KMS-11 (cell line): ENCODE results near the gene RPS10.
A peak's percentile ranks its signal among the peaks of the same experiment; 100 is the strongest.

Experiments used
- H2AFZ ChIP-seq: fragments of 200-600 bp; sonication (generic); 2 replicates; pipeline ENCODE4 v1.6.1; 2016; ENCODE audit warnings: antibody characterized with exemption, mixed run types, low read depth
- H3K27ac ChIP-seq: fragments of 200-600 bp; sonication (generic); 2 replicates; pipeline ENCODE4 v1.6.1; 2016; ENCODE audit warnings: mild to moderate bottlenecking, mixed run types
- H3K27me3 ChIP-seq: fragments of 200-600 bp; sonication (generic); 2 replicates; pipeline ENCODE4 v1.6.1; 2017; ENCODE audit warnings: mild to moderate bottlenecking, low read depth, mixed run types, moderate library complexity; ENCODE audit not compliant: insufficient read depth
- H3K36me3 ChIP-seq: fragments of 200-600 bp; sonication (generic); 2 replicates; pipeline ENCODE4 v1.6.1; 2017; ENCODE audit warnings: mild to moderate bottlenecking, mixed run types; ENCODE audit not compliant: insufficient read depth
- H3K4me1 ChIP-seq: fragments of 200-600 bp; sonication (generic); 2 replicates; pipeline ENCODE4 v1.6.1; 2016; ENCODE audit warnings: mild to moderate bottlenecking, low read depth, mixed run types; ENCODE audit not compliant: poor library complexity, severe bottlenecking
- H3K4me2 ChIP-seq: fragments of 200-600 bp; sonication (generic); 2 replicates; pipeline ENCODE4 v1.7.0; 2016; ENCODE audit warnings: mild to moderate bottlenecking, mixed run types
- H3K4me3 ChIP-seq: fragments of 200-600 bp; sonication (generic); IDR thresholded peaks from 2 replicates; pipeline ENCODE4 v1.6.1; 2017; ENCODE audit warnings: low read depth, low read length, mixed read lengths; ENCODE audit not compliant: insufficient read depth
- H3K79me2 ChIP-seq: fragments of 200-600 bp; sonication (generic); 2 replicates; pipeline ENCODE4 v1.6.1; 2016; ENCODE audit warnings: low read depth, mixed run types; ENCODE audit not compliant: insufficient read depth
- H3K9ac ChIP-seq: fragments of 200-600 bp; sonication (generic); 2 replicates; pipeline ENCODE4 v1.6.1; 2016; ENCODE audit warnings: mild to moderate bottlenecking, mixed run types
- H4K20me1 ChIP-seq: fragments of 200-600 bp; sonication (generic); 2 replicates; pipeline ENCODE4 v1.6.1; 2016; ENCODE audit warnings: mild to moderate bottlenecking, mixed run types; ENCODE audit not compliant: insufficient read depth
- TF ChIP-seq, protein P1 (sequence below): fragments of 200-600 bp; sonication (generic); conservative IDR thresholded peaks from 2 replicates; pipeline ENCODE4 v1.6.1; 2017; ENCODE audit warnings: low read depth, mild to moderate bottlenecking, antibody characterized with exemption, low read length, moderate library complexity, mixed read lengths

The RPS10 gene

DNA sequence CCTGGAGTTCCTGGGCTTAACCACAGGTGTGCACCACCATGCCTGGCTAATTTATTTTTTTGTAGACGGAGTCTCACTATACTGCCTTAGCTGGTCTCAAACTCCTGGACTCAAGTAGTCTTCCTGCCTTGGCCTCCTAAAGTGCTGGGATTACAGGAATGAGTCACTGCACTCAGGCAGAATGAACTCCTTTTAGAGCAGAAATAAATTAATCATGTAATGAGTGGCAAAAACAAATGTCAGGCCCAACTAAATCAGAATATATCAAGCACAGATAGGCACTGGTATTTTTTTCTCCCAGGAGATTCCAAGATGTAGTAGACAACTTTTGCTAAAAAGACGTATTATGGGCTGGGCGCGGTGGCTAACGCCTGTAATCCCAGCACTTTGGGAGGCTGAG, 2.6 kb downstream of the RPS10 start:
- H3K36me3 ChIP-seq: peaks cover 34% of the 10 kb centered on the region; the same call in 1 of the 2 replicates
- H3K4me2 ChIP-seq: peak overlapping the region; percentile 89; the same call in 1 of the 2 replicates
- peaks cover 38% of the 10 kb centered on the region for H3K4me1 ChIP-seq
- no peak overlapping the region; the same call in 1 of the 2 replicates for H3K9ac ChIP-seq
- H3K79me2 ChIP-seq: peaks cover 57% of the 10 kb centered on the region
- peak overlapping the region; percentile 30; the same call in 1 of the 2 replicates for H3K27ac ChIP-seq
- TF ChIP-seq, protein P1, sequence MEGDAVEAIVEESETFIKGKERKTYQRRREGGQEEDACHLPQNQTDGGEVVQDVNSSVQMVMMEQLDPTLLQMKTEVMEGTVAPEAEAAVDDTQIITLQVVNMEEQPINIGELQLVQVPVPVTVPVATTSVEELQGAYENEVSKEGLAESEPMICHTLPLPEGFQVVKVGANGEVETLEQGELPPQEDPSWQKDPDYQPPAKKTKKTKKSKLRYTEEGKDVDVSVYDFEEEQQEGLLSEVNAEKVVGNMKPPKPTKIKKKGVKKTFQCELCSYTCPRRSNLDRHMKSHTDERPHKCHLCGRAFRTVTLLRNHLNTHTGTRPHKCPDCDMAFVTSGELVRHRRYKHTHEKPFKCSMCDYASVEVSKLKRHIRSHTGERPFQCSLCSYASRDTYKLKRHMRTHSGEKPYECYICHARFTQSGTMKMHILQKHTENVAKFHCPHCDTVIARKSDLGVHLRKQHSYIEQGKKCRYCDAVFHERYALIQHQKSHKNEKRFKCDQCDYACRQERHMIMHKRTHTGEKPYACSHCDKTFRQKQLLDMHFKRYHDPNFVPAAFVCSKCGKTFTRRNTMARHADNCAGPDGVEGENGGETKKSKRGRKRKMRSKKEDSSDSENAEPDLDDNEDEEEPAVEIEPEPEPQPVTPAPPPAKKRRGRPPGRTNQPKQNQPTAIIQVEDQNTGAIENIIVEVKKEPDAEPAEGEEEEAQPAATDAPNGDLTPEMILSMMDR: no peak
- no peaks in the 10 kb centered on the region for H3K27me3 ChIP-seq
- no peak overlapping the region for H3K4me3 ChIP-seq
- H2AFZ ChIP-seq: no peak overlapping the region
- H4K20me1 ChIP-seq: no peaks in the 10 kb centered on the region

DNA sequence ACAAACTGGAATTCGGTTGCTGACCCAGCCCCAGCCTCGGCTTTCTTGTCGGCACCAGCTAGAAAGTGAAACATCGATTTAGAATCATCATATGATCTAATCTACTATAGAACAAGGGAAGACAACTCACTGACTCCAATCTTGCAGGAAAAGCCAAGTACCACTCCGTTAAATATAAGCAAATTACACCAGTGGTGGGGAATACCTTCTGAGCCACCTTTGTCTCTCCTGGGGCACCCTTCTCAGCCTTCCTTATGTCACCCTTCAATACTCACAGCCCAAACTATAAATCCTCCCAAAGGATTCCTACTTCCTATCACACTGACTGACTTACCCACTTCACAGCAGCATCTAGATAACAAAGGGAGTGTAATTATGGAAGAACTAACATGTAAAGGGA, 7.5 kb downstream of the RPS10 start:
- H3K9ac ChIP-seq: no peak overlapping the region
- H2AFZ ChIP-seq: no peak overlapping the region
- H3K27ac ChIP-seq: no peak overlapping the region
- H3K4me2 ChIP-seq: no peak overlapping the region
- peaks cover 39% of the 10 kb centered on the region; the same call in 1 of the 2 replicates for H3K36me3 ChIP-seq
- no peaks in the 10 kb centered on the region; the same call in 1 of the 2 replicates for H4K20me1 ChIP-seq
- H3K4me3 ChIP-seq: no peak overlapping the region
- H3K27me3 ChIP-seq: no peaks in the 10 kb centered on the region
- TF ChIP-seq, protein P1: no peak
- H3K4me1 ChIP-seq: peaks cover 24% of the 10 kb centered on the region
- H3K79me2 ChIP-seq: peaks cover 32% of the 10 kb centered on the region

DNA sequence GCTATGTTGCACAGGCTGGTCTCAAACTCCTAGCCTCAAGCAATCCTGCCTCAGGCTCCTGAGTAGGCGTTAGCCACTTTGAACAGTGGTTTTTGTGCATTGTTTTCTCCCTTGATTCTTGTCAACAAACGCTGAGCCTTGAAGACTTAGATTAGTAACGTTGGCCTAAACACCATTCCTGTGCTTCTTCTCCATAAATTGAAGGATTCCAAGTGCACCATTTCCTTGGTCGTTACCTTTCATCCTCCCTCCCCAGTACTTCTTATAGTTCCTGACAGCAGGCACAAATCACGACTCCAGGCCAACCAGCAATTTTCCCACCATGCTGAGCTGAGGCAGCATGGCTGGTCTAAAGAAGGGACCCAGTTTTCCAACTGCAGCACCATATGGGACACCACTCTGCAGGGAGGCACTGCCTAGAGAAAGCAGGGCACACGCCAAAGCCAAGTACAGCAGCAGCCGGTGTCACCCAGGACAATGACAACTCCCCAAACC, 8.9 kb downstream of the RPS10 start:
- H2AFZ ChIP-seq: no peak overlapping the region
- TF ChIP-seq, protein P1: no peak
- no peak overlapping the region for H3K4me3 ChIP-seq
- H3K9ac ChIP-seq: no peak overlapping the region
- H4K20me1 ChIP-seq: no peaks in the 10 kb centered on the region; the same call in 1 of the 2 replicates
- no peak overlapping the region for H3K27ac ChIP-seq
- H3K79me2 ChIP-seq: peaks cover 18% of the 10 kb centered on the region; the same call in 1 of the 2 replicates
- H3K27me3 ChIP-seq: no peaks in the 10 kb centered on the region
- peaks cover 10% of the 10 kb centered on the region for H3K4me1 ChIP-seq
- H3K36me3 ChIP-seq: peaks cover 28% of the 10 kb centered on the region; the same call in 1 of the 2 replicates
- no peak overlapping the region for H3K4me2 ChIP-seq

DNA sequence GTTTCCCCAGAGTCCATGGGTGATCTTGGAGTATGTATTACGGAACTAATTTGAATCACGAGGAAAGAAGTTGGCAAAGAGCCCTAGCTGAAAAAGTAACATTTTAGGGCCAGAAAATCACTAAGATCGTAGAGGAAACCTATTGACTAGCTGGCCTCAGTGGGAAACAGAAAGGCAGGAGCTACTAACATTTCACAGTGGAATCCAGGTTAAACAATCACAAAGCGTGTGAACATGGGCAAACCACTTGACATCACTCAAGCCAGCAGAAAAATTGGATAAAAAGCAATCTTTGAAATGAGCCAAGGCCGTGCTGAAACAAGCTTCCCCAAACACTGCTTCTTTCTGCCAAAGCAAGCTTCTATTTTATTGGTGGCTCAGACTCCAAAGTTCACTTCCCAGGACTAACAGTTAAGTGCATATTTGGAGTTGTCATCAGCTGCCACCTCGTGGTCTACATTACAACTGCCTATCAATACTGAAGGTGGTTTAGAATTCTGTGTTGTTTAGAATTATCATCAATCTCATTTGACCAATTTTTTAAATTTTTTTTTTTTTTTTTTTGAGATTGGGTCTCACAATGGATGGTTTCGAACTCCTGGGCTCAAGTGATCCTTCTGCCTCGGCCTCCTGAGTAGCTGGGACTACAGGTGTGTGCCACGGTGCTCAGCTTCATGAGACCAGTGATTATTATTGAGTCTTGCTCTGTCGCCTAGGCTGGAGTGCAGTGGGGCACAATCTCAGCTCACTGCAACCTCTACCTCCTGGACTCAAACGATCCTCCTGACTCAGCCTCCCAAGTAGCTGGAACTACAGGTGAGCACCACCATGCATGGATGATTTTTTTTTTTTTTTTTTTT, 10.6 kb downstream of the RPS10 start:
- Histone ChIP-seq H3K4me1 (no peaks in the 10 kb centered on the region), H3K27ac (no peak overlapping the region), H3K9ac (no peak overlapping the region), H3K27me3 (no peaks in the 10 kb centered on the region), H3K4me2 (no peak overlapping the region), H2AFZ (no peak overlapping the region), H3K79me2 (peaks cover 2% of the 10 kb centered on the region; the same call in 1 of the 2 replicates), H4K20me1 (no peaks in the 10 kb centered on the region; the same call in 1 of the 2 replicates), H3K4me3 (no peak overlapping the region), H3K36me3 (peaks cover 19% of the 10 kb centered on the region; the same call in 1 of the 2 replicates)
- TF ChIP-seq, protein P1: peak; percentile 14; the same call in 1 of the 2 replicates
